Measurements from ENCODE around the gene MYH6.

GRCh38 chr14:23388996-23389395, 19.1 kb downstream of the MYH6 start:
- TF ChIP-seq POLR2AphosphoS5 (IDR thresholded peaks at IDR 0.05; ENCODE audit: low read depth) (no peak), CTCF (IDR thresholded peaks at IDR 0.05; ENCODE audit: insufficient read depth, low read length) (no peak), GABPA (IDR thresholded peaks at IDR 0.05; ENCODE audit: low read depth) (no peak)

Data from HL-60 (cell line).